Activated B cell treated with CpG ODN at 0.5 μM for 24 hours (primary cell): ENCODE measurements around the gene COBL. TPM values are rescaled to one million over a fixed set of nuclear protein-coding genes. Genes with fewer than 3 reads are reported as not detected.

Source experiments
- ATAC-seq: fragments of 200-7000 bp; cut with Tn5 transposase; one replicate; pipeline ENCODE4 v1.10.0; 2021; ENCODE audit warnings: low read depth, mild to moderate bottlenecking, moderate library complexity
- CTCF ChIA-PET: fragments of 350-600 bp; sonication (Branson Sonifier 250); formaldehyde crosslinking; loops from one replicate; lab custom pipeline; 2021; ENCODE audit warnings: antibody characterized with exemption; lab: Charles Lee
- POLR2A ChIA-PET: fragments of 350-600 bp; sonication (Branson Sonifier 250); formaldehyde crosslinking; loops from one replicate; lab custom pipeline; 2021; ENCODE audit warnings: antibody characterized with exemption; lab: Charles Lee
- DNase-seq: peaks from one replicate; pipeline ENCODE4 v3.0.0; 2022
- H3K27ac Mint-ChIP-seq: one replicate; pipeline ENCODE4 v1.8.0; 2020; ENCODE audit warnings: mixed read lengths
- H3K27me3 Mint-ChIP-seq: one replicate; pipeline ENCODE4 v1.8.0; 2021; ENCODE audit warnings: mixed read lengths
- H3K36me3 Mint-ChIP-seq: one replicate; pipeline ENCODE4 v1.8.0; 2021; ENCODE audit warnings: low read depth, mixed read lengths
- H3K4me1 Mint-ChIP-seq: one replicate; pipeline ENCODE4 v1.8.0; 2021; ENCODE audit warnings: mixed read lengths
- H3K4me3 Mint-ChIP-seq: one replicate; pipeline ENCODE4 v1.8.0; 2020; ENCODE audit warnings: mild to moderate bottlenecking, mixed read lengths
- H3K9me3 Mint-ChIP-seq: one replicate; pipeline ENCODE4 v1.8.0; 2020; ENCODE audit warnings: mixed read lengths
- CTCF ChIP-seq: fragments of 200-600 bp; IDR thresholded peaks from one replicate; pipeline ENCODE4 v1.8.0; 2022; ENCODE audit warnings: antibody characterized with exemption, mild to moderate bottlenecking
- intact Hi-C: fragments of 100-400 bp; cut with micrococcal nuclease; formaldehyde crosslinking; loops from one replicate; pipeline ENCODE4 v1.15.1; 2024
- total RNA-seq: library from RNA; stranded (reverse); gene quantifications from 2 replicates; pipeline ENCODE4 v1.2.3, GENCODE V29; 2022

COBL gene
- total RNA-seq, 1 donor from 2014 or later: not detected

DNA sequence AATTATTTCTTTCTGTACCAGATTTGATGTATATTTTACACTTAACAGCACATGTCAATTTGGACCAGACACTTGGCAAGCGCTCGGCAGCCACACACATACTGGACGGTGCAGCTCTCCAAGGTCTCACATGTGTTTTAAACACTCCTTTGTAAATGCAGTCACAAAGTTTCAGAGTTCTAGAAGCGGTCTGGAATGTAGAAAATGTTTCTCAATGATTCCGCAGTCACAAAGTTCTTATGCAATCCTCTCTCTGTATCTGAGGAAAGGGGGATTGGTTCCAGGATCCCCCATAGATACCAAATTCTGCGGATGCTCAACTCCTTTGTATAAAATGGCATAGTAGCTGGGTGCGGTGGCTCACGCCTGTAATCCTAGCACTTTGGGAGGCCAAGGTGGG, 280.9 kb downstream of the COBL start:
- Mint-ChIP-seq H3K4me3 (no peak overlapping the region), H3K27ac (no peak overlapping the region), H3K27me3 (no peaks in the 10 kb centered on the region), H3K9me3 (no peaks in the 10 kb centered on the region), H3K36me3 (no peaks in the 10 kb centered on the region), H3K4me1 (no peaks in the 10 kb centered on the region)
- intact Hi-C loops: no loop called here
- TF ChIP-seq CTCF: no peak
- CTCF ChIA-PET: no interaction called here
- POLR2A ChIA-PET: no interaction called here
- no peak for ATAC-seq
- DNase-seq: no peak

GRCh38 chr7:51034521-51035264, 281.9 kb downstream of the COBL start:
- intact Hi-C loops: no loop called here
- ATAC-seq: no peak
- TF ChIP-seq CTCF: no peak
- DNase-seq: no peak
- no peak overlapping the region for H3K4me3 Mint-ChIP-seq
- POLR2A ChIA-PET: no interaction called here
- no peaks in the 10 kb centered on the region for H3K9me3 Mint-ChIP-seq
- CTCF ChIA-PET: no interaction called here
- no peaks in the 10 kb centered on the region for H3K4me1 Mint-ChIP-seq
- no peak overlapping the region for H3K27ac Mint-ChIP-seq
- H3K27me3 Mint-ChIP-seq: no peaks in the 10 kb centered on the region
- H3K36me3 Mint-ChIP-seq: no peaks in the 10 kb centered on the region

DNA sequence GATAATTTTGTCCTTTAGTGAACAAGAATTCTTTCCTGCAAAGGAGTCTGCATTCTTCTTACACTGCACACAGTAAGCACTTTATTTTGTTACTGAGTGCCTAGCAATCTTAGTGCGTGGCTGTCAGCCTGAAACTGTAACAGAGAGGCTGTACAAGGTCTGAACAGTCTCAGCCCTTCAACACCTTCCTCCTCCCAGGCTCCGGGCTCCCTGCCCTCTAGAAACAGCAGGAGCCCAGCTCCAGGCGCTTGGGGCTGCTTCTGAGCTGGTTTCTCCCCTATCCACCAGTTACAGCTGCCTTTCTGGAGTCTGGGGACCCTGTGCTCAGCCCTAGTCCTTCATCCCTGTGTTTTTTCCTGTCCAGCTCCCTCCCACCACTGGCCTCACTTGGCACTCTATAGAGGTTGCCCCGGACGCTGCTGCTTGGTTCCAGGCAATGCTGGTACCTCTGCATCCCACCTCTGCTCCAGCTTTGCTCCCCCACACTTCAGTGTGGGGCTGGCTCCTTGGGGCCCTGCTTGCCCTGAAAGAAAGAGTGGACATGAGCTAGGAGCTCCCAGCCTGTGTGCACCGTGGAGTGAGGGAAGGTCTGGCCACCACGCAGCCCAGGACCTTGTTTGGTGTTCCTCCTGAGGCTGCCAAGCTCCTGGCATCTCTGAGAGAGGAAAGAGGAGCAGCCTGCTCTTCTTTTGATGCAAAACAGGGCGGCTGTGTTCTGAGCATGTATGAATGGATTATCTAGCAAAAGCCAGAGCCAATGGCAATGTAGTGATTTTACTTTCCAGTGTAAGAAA, 282.7 kb downstream of the COBL start:
- TF ChIP-seq CTCF: no peak
- ChIA-PET CTCF (no interaction called here), POLR2A (no interaction called here)
- no peak for DNase-seq
- intact Hi-C loops: no loop called here
- no peak for ATAC-seq
- Mint-ChIP-seq H3K4me3 (no peak overlapping the region), H3K9me3 (no peaks in the 10 kb centered on the region), H3K4me1 (no peaks in the 10 kb centered on the region), H3K27ac (no peak overlapping the region), H3K27me3 (no peaks in the 10 kb centered on the region), H3K36me3 (no peaks in the 10 kb centered on the region)

GRCh38 chr7:51031791-51032515, 284.7 kb downstream of the COBL start:
- Mint-ChIP-seq H3K4me3 (no peak overlapping the region), H3K9me3 (no peaks in the 10 kb centered on the region), H3K4me1 (no peaks in the 10 kb centered on the region), H3K27me3 (no peaks in the 10 kb centered on the region), H3K36me3 (no peaks in the 10 kb centered on the region), H3K27ac (no peak overlapping the region)
- DNase-seq (no peak), ATAC-seq (no peak)
- TF ChIP-seq CTCF: no peak
- POLR2A ChIA-PET: interaction anchor here (0.6 kb wide), 1 partner anchor 33 kb away, joined by 5 read pairs; no protein-coding TSS in a partner anchor
- intact Hi-C loops: no loop called here
- CTCF ChIA-PET: no interaction called here

GRCh38 chr7:51031216-51031615, 285.4 kb downstream of the COBL start:
- no peaks in the 10 kb centered on the region for H3K9me3 Mint-ChIP-seq
- ChIA-PET CTCF (no interaction called here), POLR2A (no interaction called here)
- TF ChIP-seq CTCF: no peak
- DNase-seq: no peak
- ATAC-seq: no peak
- no peaks in the 10 kb centered on the region for H3K36me3 Mint-ChIP-seq
- H3K27ac Mint-ChIP-seq: no peak overlapping the region
- H3K4me1 Mint-ChIP-seq: no peaks in the 10 kb centered on the region
- no peaks in the 10 kb centered on the region for H3K27me3 Mint-ChIP-seq
- H3K4me3 Mint-ChIP-seq: no peak overlapping the region
- intact Hi-C loops: no loop called here
